Large intestine (tissue), 3 donors: Measurements from ENCODE around the gene TTBK1. TPM values are rescaled to one million over a fixed set of nuclear protein-coding genes. Genes with fewer than 3 reads are reported as not detected.

Experiments used
- DNase-seq, 2 donors: peaks; one replicate each; pipeline versions ENCODE4 v3.0.0 to v3.0.0-alpha.2; 2013
- H3K27ac ChIP-seq: one replicate; pipeline ENCODE4 v1.5.1; 2013; ENCODE audit warnings: low read length
- H3K27me3 ChIP-seq: 2 replicates; pipeline ENCODE4 v1.6.1; 2013; ENCODE audit warnings: low read length; ENCODE audit not compliant: control insufficient read depth, insufficient read depth
- H3K36me3 ChIP-seq: 2 replicates; pipeline ENCODE4 v1.6.1; 2013; ENCODE audit warnings: low read length; ENCODE audit not compliant: control insufficient read depth, insufficient read depth
- H3K4me1 ChIP-seq: one replicate; pipeline ENCODE4 v1.6.1; 2013; ENCODE audit warnings: low read length; ENCODE audit not compliant: control insufficient read depth, insufficient read depth
- H3K4me3 ChIP-seq: one replicate; pipeline ENCODE4 v1.5.1; 2013; ENCODE audit warnings: low read length
- H3K9me3 ChIP-seq: one replicate; pipeline ENCODE4 v1.6.1; 2013; ENCODE audit warnings: mild to moderate bottlenecking, low read depth, low read length, moderate library complexity; ENCODE audit not compliant: control insufficient read depth
- WGBS: methylation state at CpG from one replicate; pipeline ENCODE4 v1.1.5; 2013; ENCODE audit warnings: low lambda C conversion rate; ENCODE audit not compliant: insufficient coverage; 5-methylcytosine and 5-hydroxymethylcytosine counted together
- polyA plus RNA-seq: library from polyadenylated mRNA; unstranded; fragments of 120-200 nt; gene quantifications from one replicate; pipeline ENCODE4 v1.2.1, GENCODE V29; 2013

Gene TTBK1
- polyA plus RNA-seq, 1 donor, result 3.8 TPM

GRCh38 chr6:43222418-43223059 lies 20.7 kb upstream of the TTBK1 start:
- no peaks in the 10 kb centered on the region for H3K9me3 ChIP-seq
- WGBS, result no CpG with 5 or more reads among the region's 15 CpGs
- DNase-seq, result no peak
- no peaks in the 10 kb centered on the region for H3K4me1 ChIP-seq
- no peak overlapping the region for H3K27ac ChIP-seq
- H3K36me3 ChIP-seq, result peaks cover 67% of the 10 kb centered on the region
- no peak overlapping the region for H3K4me3 ChIP-seq
- no peaks in the 10 kb centered on the region for H3K27me3 ChIP-seq

- H3K27me3 ChIP-seq, result no peaks in the 10 kb centered on the region
- WGBS, result no CpG with 5 or more reads among the region's 14 CpGs
- H3K4me3 ChIP-seq, result no peak overlapping the region
- H3K9me3 ChIP-seq, result no peaks in the 10 kb centered on the region
- peaks cover 67% of the 10 kb centered on the region for H3K36me3 ChIP-seq
- no peak for DNase-seq
- no peak overlapping the region for H3K27ac ChIP-seq
- no peaks in the 10 kb centered on the region for H3K4me1 ChIP-seq
Measured at GRCh38 chr6:43223175-43223574, 20.1 kb upstream of the TTBK1 start.

GRCh38 chr6:43226192-43226851 lies 17.0 kb upstream of the TTBK1 start:
- DNase-seq, result no peak
- Histone ChIP-seq H3K4me1 (peaks cover 2% of the 10 kb centered on the region), H3K9me3 (no peaks in the 10 kb centered on the region), H3K27me3 (no peaks in the 10 kb centered on the region), H3K4me3 (no peak overlapping the region), H3K36me3 (peaks cover 43% of the 10 kb centered on the region), H3K27ac (no peak overlapping the region)
- WGBS, result no CpG with 5 or more reads among the region's 11 CpGs

GRCh38 chr6:43228951-43229802 lies 14.1 kb upstream of the TTBK1 start, which contains the start of gene DNPH1:
Gene DNPH1 (minus strand): TSS chr6:43229481. CDS start chr6:43229456, 25 bp downstream.
- H3K27ac ChIP-seq, result peak within 1 kb of the TSS; percentile 47
- H3K27me3 ChIP-seq, result no peaks in the 10 kb centered on the region
- peak; percentile 67 to 89 for DNase-seq
- H3K9me3 ChIP-seq, result no peaks in the 10 kb centered on the region
- peaks cover 16% of the 10 kb centered on the region for H3K36me3 ChIP-seq
- WGBS, result no CpG with 5 or more reads among the region's 82 CpGs
- H3K4me1 ChIP-seq, result peaks cover 2% of the 10 kb centered on the region
- H3K4me3 ChIP-seq, result peak within 1 kb of the TSS; percentile 41

DNA sequence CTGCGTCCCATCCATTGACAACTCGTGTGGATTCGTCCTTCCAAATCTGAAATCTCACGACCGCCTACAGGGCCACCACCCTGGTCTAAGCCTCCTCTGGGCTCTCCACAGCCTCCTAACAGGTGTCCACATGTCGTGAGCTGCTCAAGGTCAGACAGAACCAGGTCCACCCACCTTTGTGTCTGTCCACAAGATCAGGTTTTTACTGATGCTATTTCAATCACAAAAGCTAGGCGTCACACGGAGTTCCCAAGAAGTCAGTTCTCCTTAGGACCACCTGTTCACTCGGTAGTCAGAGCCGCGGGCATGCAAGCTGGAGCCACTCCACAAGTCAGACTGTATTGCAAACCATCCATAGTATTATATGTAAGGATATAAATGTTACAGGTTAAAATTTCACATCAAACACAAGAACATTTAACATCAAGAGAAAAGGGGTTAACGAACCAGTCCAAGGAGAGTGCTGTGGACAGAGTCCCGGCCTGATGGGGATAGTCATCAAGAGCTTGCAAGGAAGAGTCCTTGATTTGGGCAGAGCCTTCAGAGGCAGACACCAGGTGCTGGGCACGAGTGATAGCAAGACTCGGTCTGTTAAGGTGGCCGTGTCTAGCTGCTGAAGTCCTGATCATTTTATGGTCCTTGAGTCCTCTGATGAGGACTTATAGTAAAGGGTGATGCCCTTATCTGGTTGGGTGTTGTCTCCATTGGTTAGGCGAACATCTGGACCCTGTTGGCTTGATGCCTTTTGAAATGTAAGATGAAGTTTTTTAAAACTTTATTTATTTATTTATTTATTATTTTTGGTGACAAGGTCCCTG lies 13.3 kb upstream of the TTBK1 start:
- H3K27me3 ChIP-seq, result no peaks in the 10 kb centered on the region
- no peak overlapping the region for H3K27ac ChIP-seq
- WGBS, result no CpG with 5 or more reads among the region's 17 CpGs
- DNase-seq, result no peak
- H3K36me3 ChIP-seq, result peaks cover 14% of the 10 kb centered on the region
- H3K4me3 ChIP-seq, result no peak overlapping the region
- H3K9me3 ChIP-seq, result no peaks in the 10 kb centered on the region
- peaks cover 2% of the 10 kb centered on the region for H3K4me1 ChIP-seq

DNA sequence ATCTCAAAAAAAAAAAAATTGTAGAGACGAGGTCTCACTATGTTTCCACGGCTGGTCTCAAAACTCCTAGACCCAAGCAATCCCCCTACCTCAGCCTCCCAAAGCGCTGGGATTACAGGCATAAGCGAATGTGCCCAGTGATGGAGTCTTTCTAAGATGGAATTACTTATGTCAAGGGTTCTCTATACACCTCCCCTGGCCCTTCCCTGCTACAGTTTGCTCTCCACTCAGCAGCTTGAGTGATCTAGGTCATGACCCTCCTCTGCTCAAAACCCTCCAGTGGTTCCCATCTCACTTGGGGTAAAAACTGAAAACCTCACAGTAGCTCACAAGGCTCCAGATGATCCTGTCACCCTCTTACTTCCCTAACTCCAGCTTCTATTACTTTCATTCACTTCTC lies 12.2 kb upstream of the TTBK1 start:
- no peak for DNase-seq
- Histone ChIP-seq H3K27ac (no peak overlapping the region), H3K27me3 (no peaks in the 10 kb centered on the region), H3K4me3 (no peak overlapping the region), H3K4me1 (peaks cover 2% of the 10 kb centered on the region), H3K9me3 (no peaks in the 10 kb centered on the region), H3K36me3 (peaks cover 5% of the 10 kb centered on the region)
- no CpG with 5 or more reads among the region's 4 CpGs for WGBS

GRCh38 chr6:43231735-43232450 lies 11.4 kb upstream of the TTBK1 start:
- peaks cover 2% of the 10 kb centered on the region for H3K4me1 ChIP-seq
- H3K27me3 ChIP-seq, result no peaks in the 10 kb centered on the region
- H3K9me3 ChIP-seq, result no peaks in the 10 kb centered on the region
- 88% methylated on average over 2 of the region's 3 CpGs for WGBS
- no peak overlapping the region for H3K4me3 ChIP-seq
- no peaks in the 10 kb centered on the region for H3K36me3 ChIP-seq
- H3K27ac ChIP-seq, result no peak overlapping the region
- DNase-seq, result no peak

DNA sequence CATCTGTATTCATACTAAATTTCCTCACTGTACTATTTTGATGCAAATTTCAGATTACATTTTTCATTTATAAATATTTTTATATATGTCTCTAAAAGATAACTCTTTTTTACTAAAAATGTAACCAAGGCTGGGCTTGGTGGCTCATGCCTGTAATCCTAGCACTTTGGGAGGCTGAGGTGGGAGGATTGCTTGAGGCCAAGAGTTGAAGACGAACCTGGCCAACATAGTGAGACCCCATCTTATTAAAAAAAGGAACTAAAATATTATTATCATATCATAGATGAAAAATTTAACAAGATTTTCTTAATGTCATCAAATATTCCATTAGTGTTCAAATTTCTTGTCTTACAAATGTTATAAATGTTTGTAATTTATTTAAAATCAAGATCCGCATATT lies 7.4 kb upstream of the TTBK1 start:
- Histone ChIP-seq H3K4me3 (no peak overlapping the region), H3K9me3 (no peaks in the 10 kb centered on the region), H3K27ac (no peak overlapping the region), H3K27me3 (peaks cover 8% of the 10 kb centered on the region), H3K36me3 (no peaks in the 10 kb centered on the region), H3K4me1 (no peaks in the 10 kb centered on the region)
- DNase-seq, result no peak
- WGBS, result 100% methylated on average over 1 of the region's 2 CpGs

GRCh38 chr6:43239054-43239453 lies 4.2 kb upstream of the TTBK1 start:
- no peak overlapping the region for H3K27ac ChIP-seq
- no peak overlapping the region for H3K4me3 ChIP-seq
- no peaks in the 10 kb centered on the region for H3K36me3 ChIP-seq
- peaks cover 37% of the 10 kb centered on the region for H3K27me3 ChIP-seq
- no peaks in the 10 kb centered on the region for H3K9me3 ChIP-seq
- 65% methylated on average over 2 of the region's 2 CpGs for WGBS
- DNase-seq, result no peak
- no peaks in the 10 kb centered on the region for H3K4me1 ChIP-seq
